ENCODE data around the gene FAM167B.

Gene FAM167B

GRCh38 chr1:32239790-32240139, 7.3 kb upstream of the FAM167B start:
- H3K9ac ChIP-seq (ENCODE audit: low read depth, low read length) = no peak overlapping the region
- H3K79me2 ChIP-seq (ENCODE audit: insufficient read depth, low read length) = no peaks in the 10 kb centered on the region
- H3K27ac ChIP-seq (ENCODE audit: low read length) = no peak overlapping the region

GRCh38 chr1:32240140-32240951, 6.7 kb upstream of the FAM167B start:
- Histone ChIP-seq H3K4me3 (ENCODE audit: low read depth in 1 of 2, low read length in 2 of 2) (no peak overlapping the region), H3K9me3 (ENCODE audit: insufficient read depth, low read length, severe bottlenecking) (no peaks in the 10 kb centered on the region), H3K9ac (ENCODE audit: low read depth, low read length) (no peak overlapping the region), H4K20me1 (ENCODE audit: insufficient read depth, low read length) (no peaks in the 10 kb centered on the region), H3K36me3 (ENCODE audit: insufficient read depth, low read length) (no peaks in the 10 kb centered on the region), H3K4me1 (ENCODE audit: insufficient read depth, low read length) (no peaks in the 10 kb centered on the region), H3K4me2 (ENCODE audit: insufficient read depth, low read length) (no peak overlapping the region), H3K27me3 (ENCODE audit: insufficient read depth, low read length, poor library complexity) (no peaks in the 10 kb centered on the region), H3K27ac (ENCODE audit: low read length) (no peak overlapping the region), H2AFZ (ENCODE audit: low read depth, low read length) (no peak overlapping the region), H3K79me2 (ENCODE audit: insufficient read depth, low read length) (no peaks in the 10 kb centered on the region)
- ATAC-seq (ENCODE audit: insufficient read depth, low read depth) (no peak), DNase-seq (no peak)
- TF ChIP-seq, protein P1, sequence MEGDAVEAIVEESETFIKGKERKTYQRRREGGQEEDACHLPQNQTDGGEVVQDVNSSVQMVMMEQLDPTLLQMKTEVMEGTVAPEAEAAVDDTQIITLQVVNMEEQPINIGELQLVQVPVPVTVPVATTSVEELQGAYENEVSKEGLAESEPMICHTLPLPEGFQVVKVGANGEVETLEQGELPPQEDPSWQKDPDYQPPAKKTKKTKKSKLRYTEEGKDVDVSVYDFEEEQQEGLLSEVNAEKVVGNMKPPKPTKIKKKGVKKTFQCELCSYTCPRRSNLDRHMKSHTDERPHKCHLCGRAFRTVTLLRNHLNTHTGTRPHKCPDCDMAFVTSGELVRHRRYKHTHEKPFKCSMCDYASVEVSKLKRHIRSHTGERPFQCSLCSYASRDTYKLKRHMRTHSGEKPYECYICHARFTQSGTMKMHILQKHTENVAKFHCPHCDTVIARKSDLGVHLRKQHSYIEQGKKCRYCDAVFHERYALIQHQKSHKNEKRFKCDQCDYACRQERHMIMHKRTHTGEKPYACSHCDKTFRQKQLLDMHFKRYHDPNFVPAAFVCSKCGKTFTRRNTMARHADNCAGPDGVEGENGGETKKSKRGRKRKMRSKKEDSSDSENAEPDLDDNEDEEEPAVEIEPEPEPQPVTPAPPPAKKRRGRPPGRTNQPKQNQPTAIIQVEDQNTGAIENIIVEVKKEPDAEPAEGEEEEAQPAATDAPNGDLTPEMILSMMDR (IDR thresholded peaks at IDR 0.05; ENCODE audit: borderline replicate concordance, extremely low read depth, low read length, poor library complexity, severe bottlenecking) = no peak
- TF ChIP-seq EZH2 (IDR thresholded peaks at IDR 0.05; ENCODE audit: borderline replicate concordance, low read depth, low read length, severe bottlenecking) = no peak

More at GRCh38 chr1:32239790-32240139, 7.3 kb upstream of the FAM167B start:
- no peak overlapping the region for H3K4me3 ChIP-seq (ENCODE audit: low read depth in 1 of 2, low read length in 2 of 2)
- no peak for ATAC-seq (ENCODE audit: insufficient read depth, low read depth)
- no peak overlapping the region for H3K4me2 ChIP-seq (ENCODE audit: insufficient read depth, low read length)
- H4K20me1 ChIP-seq (ENCODE audit: insufficient read depth, low read length) = no peaks in the 10 kb centered on the region
- TF ChIP-seq EZH2 (IDR thresholded peaks at IDR 0.05; ENCODE audit: borderline replicate concordance, low read depth, low read length, severe bottlenecking) = no peak
- TF ChIP-seq, protein P1 (IDR thresholded peaks at IDR 0.05; ENCODE audit: borderline replicate concordance, extremely low read depth, low read length, poor library complexity, severe bottlenecking) = no peak
- no peak overlapping the region for H2AFZ ChIP-seq (ENCODE audit: low read depth, low read length)
- H3K9me3 ChIP-seq (ENCODE audit: insufficient read depth, low read length, severe bottlenecking) = no peaks in the 10 kb centered on the region
- no peak for DNase-seq
- no peaks in the 10 kb centered on the region for H3K27me3 ChIP-seq (ENCODE audit: insufficient read depth, low read length, poor library complexity)
- H3K4me1 ChIP-seq (ENCODE audit: insufficient read depth, low read length) = no peaks in the 10 kb centered on the region
- H3K36me3 ChIP-seq (ENCODE audit: insufficient read depth, low read length) = no peaks in the 10 kb centered on the region

DNA sequence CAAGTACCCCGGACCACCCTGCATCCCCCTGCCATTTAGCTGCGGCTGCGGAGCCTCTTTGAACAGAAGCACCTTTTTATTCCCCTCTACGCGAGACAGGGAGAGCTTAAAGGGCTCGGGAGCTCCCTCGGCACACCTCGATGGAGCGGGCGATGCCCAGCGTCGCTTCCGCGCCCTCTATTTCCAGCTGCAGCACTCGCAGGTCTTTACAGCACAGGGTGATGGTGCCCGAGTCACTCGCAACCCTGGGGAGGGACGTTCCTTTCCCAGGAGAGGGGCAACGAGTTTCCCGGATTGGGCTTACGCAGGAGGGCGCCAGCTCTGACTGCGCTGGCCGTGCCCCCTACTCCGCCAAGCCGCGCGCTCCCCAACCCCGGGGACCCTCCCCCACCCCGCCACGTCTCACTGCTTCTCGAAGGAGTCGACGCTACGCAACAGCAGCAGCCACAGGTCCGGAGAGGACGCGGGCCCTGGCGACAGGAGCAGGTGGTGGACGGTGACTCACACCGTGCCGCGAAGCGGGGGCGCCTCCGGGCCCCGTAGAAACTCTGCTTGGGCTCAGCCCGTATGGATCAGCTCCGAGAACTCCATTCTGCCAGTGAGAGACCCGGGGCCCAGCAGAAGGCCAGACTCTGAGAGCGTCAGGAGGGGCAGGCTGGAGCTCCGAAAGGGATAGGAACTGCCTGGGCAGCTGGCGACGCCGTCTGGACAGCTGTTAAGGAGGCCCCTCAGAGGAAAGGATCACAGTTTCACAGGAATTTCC, 5.8 kb upstream of the FAM167B start:
- H3K4me2 ChIP-seq (ENCODE audit: insufficient read depth, low read length) = no peak overlapping the region
- no peak overlapping the region for H3K9ac ChIP-seq (ENCODE audit: low read depth, low read length)
- H3K27ac ChIP-seq (ENCODE audit: low read length) = no peak overlapping the region
- no peaks in the 10 kb centered on the region for H4K20me1 ChIP-seq (ENCODE audit: insufficient read depth, low read length)
- no peaks in the 10 kb centered on the region for H3K4me1 ChIP-seq (ENCODE audit: insufficient read depth, low read length)
- H3K79me2 ChIP-seq (ENCODE audit: insufficient read depth, low read length) = no peaks in the 10 kb centered on the region
- no peaks in the 10 kb centered on the region for H3K9me3 ChIP-seq (ENCODE audit: insufficient read depth, low read length, severe bottlenecking)
- TF ChIP-seq EZH2 (IDR thresholded peaks at IDR 0.05; ENCODE audit: borderline replicate concordance, low read depth, low read length, severe bottlenecking) = no peak
- TF ChIP-seq, protein P1 (IDR thresholded peaks at IDR 0.05; ENCODE audit: borderline replicate concordance, extremely low read depth, low read length, poor library complexity, severe bottlenecking) = no peak
- H3K4me3 ChIP-seq (ENCODE audit: low read depth in 1 of 2, low read length in 2 of 2) = no peak overlapping the region
- H3K27me3 ChIP-seq (ENCODE audit: insufficient read depth, low read length, poor library complexity) = no peaks in the 10 kb centered on the region
- H3K36me3 ChIP-seq (ENCODE audit: insufficient read depth, low read length) = no peaks in the 10 kb centered on the region
- ATAC-seq (ENCODE audit: insufficient read depth, low read depth) (no peak), DNase-seq (no peak)
- H2AFZ ChIP-seq (ENCODE audit: low read depth, low read length) = no peak overlapping the region

All from DND-41 (cell line).